CD1c-positive myeloid dendritic cell (primary cell): ENCODE measurements around the gene KIAA1671.

ENCODE experiments used
- DNase-seq: peaks from one replicate; pipeline ENCODE4 v3.0.0-alpha.2; 2016; ENCODE audit errors: extremely low spot score

KIAA1671 gene

GRCh38 chr22:25014896-25015755, 62.6 kb downstream of the KIAA1671 start:
- no peak for DNase-seq

- DNase-seq, result no peak
These were observed 63.8 kb downstream of the KIAA1671 start for GRCh38 chr22:25016311-25016710.

GRCh38 chr22:25018009-25018408, 65.5 kb downstream of the KIAA1671 start:
- no peak for DNase-seq

- DNase-seq, result no peak
These were observed 67.1 kb downstream of the KIAA1671 start for GRCh38 chr22:25019427-25020184.

- DNase-seq, result no peak
These were observed 68.9 kb downstream of the KIAA1671 start for GRCh38 chr22:25021409-25021808.

GRCh38 chr22:25021976-25022711, 69.6 kb downstream of the KIAA1671 start:
- DNase-seq, result no peak

- no peak for DNase-seq
These were observed 71.4 kb downstream of the KIAA1671 start for GRCh38 chr22:25023879-25024278.

- no peak for DNase-seq
These were observed 72.4 kb downstream of the KIAA1671 start for GRCh38 chr22:25024895-25025294.

- no peak for DNase-seq
These were observed 73.2 kb downstream of the KIAA1671 start for GRCh38 chr22:25025491-25026400.

GRCh38 chr22:25027043-25027906, 74.8 kb downstream of the KIAA1671 start:
- no peak for DNase-seq

- DNase-seq, result no peak
These were observed 75.7 kb downstream of the KIAA1671 start for GRCh38 chr22:25027959-25028840.

GRCh38 chr22:25028841-25029141, 76.3 kb downstream of the KIAA1671 start:
- no peak for DNase-seq

- no peak for DNase-seq
These were observed 76.7 kb downstream of the KIAA1671 start for GRCh38 chr22:25029181-25029580.

- no peak for DNase-seq
These were observed 78.1 kb downstream of the KIAA1671 start for GRCh38 chr22:25030636-25031035.

- DNase-seq, result no peak
These were observed 79.5 kb downstream of the KIAA1671 start for GRCh38 chr22:25032066-25032465.

GRCh38 chr22:25035715-25036114, 83.2 kb downstream of the KIAA1671 start:
- DNase-seq, result no peak

- DNase-seq, result no peak
These were observed 85.7 kb downstream of the KIAA1671 start for GRCh38 chr22:25038239-25038638.

- DNase-seq, result no peak
These were observed 86.3 kb downstream of the KIAA1671 start for GRCh38 chr22:25038771-25039170.

GRCh38 chr22:25039255-25039654, 86.7 kb downstream of the KIAA1671 start:
- DNase-seq, result no peak
